ENCODE data around the gene DDX4. TPM values are rescaled to one million over a fixed set of nuclear protein-coding genes. Genes with fewer than 3 reads are reported as not detected.

Gene DDX4
- total RNA-seq, 1 donor from 2014 or later, result not detected

GRCh38 chr5:55864606-55865541 is 127.0 kb downstream of the DDX4 start:
- peak; percentile 52 for ATAC-seq
- DNase-seq (ENCODE audit: low spot score), result no peak

GRCh38 chr5:55865831-55866230 is 128.0 kb downstream of the DDX4 start:
- ATAC-seq, result peak; percentile 67
- DNase-seq (ENCODE audit: low spot score), result no peak

DNA sequence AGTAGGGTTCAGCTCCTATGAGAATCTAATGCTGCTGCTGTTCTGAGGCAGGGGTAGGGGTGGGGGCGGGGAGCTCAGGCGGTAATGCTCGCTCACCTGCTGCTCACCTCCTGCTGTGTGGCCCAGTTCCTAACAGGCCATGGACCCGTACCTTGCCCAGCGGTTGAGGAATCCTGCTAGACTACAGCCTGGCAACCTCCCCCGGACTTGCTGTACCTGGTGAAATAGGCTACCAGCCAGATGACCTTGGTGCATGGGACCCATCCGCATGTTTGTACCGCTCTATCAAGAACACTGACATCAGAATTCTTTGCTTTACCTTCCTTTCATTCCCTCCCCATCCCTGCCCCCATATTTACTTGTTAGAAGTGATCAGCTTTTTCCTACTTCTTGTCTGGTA is 128.6 kb downstream of the DDX4 start:
- peak; percentile 88 for ATAC-seq
- DNase-seq (ENCODE audit: low spot score), result peak; percentile 77

Other genes starting within 250 kb of the DDX4 start
- gene PLPP1, start 203.1 kb upstream of the DDX4 start, total RNA-seq, result 24.5 TPM
- 13.5 TPM for gene SLC38A9, start 25.7 kb upstream of the DDX4 start, total RNA-seq
- not detected for gene IL31RA, start 113.3 kb downstream of the DDX4 start, total RNA-seq

Measured in left lobe of liver (tissue), 2 donors.